Mucosa of rectum (tissue), 2 donors: ENCODE measurements around the gene MLX.
"Not testable (repeated sequence)": the region's sequence is repeated elsewhere in the genome, so short reads cannot be mapped to it uniquely, and the experiment has no call there.

Experiments
- H3K27ac ChIP-seq, 2 donors: one replicate each; pipeline ENCODE4 v1.7.0; 2013; ENCODE audit warnings: inconsistent platforms in 2 of 2, low read depth in 2 of 2, low read length in 2 of 2
- H3K27me3 ChIP-seq, 2 donors: one replicate each; pipeline ENCODE4 v1.7.0; 2013; ENCODE audit warnings: low read length in 2 of 2; ENCODE audit not compliant: control insufficient read depth in 2 of 2, insufficient read depth in 2 of 2
- H3K36me3 ChIP-seq, 2 donors: one replicate each; pipeline ENCODE4 v1.7.0; 2013; ENCODE audit warnings: low read length in 2 of 2; ENCODE audit not compliant: control insufficient read depth in 2 of 2, insufficient read depth in 2 of 2
- H3K4me1 ChIP-seq, 2 donors: one replicate each; pipeline ENCODE4 v1.7.0; 2013; ENCODE audit warnings: low read length in 2 of 2, mild to moderate bottlenecking in 1 of 2; ENCODE audit not compliant: control insufficient read depth in 2 of 2, insufficient read depth in 2 of 2
- H3K4me3 ChIP-seq, 2 donors: one replicate each; pipeline ENCODE4 v1.7.0; 2013; ENCODE audit warnings: low read length in 2 of 2
- H3K9ac ChIP-seq, 2 donors: one replicate each; pipeline ENCODE4 v1.7.0; 2013; ENCODE audit warnings: low read length in 2 of 2, low read depth in 1 of 2, mild to moderate bottlenecking in 1 of 2
- H3K9me3 ChIP-seq, 2 donors: one replicate each; pipeline ENCODE4 v1.7.0; 2013; ENCODE audit warnings: low read length in 2 of 2; ENCODE audit not compliant: control insufficient read depth in 2 of 2
- donor health status: healthy.
- donor health status: Normal muscosa, but diverticular disease.

Gene MLX

GRCh38 chr17:42617956-42618431 lies 51.1 kb downstream of the MLX start:
- H3K9me3 ChIP-seq, result no peaks in the 10 kb centered on the region
- no peaks in the 10 kb centered on the region for H3K27me3 ChIP-seq
- peaks cover 11 to 19% of the 10 kb centered on the region in 2 donors for H3K36me3 ChIP-seq
- H3K4me3 ChIP-seq, result no peak overlapping the region
- no peak overlapping the region for H3K9ac ChIP-seq
- peak overlapping the region in 1 of 2 donors; percentile 61 for H3K27ac ChIP-seq
- peaks cover 8% of the 10 kb centered on the region in 2 donors for H3K4me1 ChIP-seq

GRCh38 chr17:42618442-42619150 lies 51.7 kb downstream of the MLX start:
- Histone ChIP-seq H3K9me3 (no peaks in the 10 kb centered on the region), H3K27ac (peak overlapping the region in 1 of 2 donors; percentile 61), H3K9ac (peak overlapping the region in 1 of 2 donors; percentile 26), H3K36me3 (peaks cover 10 to 13% of the 10 kb centered on the region in 2 donors), H3K4me3 (peak overlapping the region; percentile 30 to 45), H3K4me1 (peaks cover 8% of the 10 kb centered on the region in 2 donors), H3K27me3 (no peaks in the 10 kb centered on the region)

GRCh38 chr17:42621987-42622386 lies 55.1 kb downstream of the MLX start:
- H3K4me1 ChIP-seq, result peaks cover 8 to 12% of the 10 kb centered on the region in 2 donors
- not testable (repeated sequence) for H3K36me3 ChIP-seq, H3K9ac ChIP-seq, H3K9me3 ChIP-seq, H3K27ac ChIP-seq, H3K27me3 ChIP-seq, H3K4me3 ChIP-seq
